A549 (cell line): ENCODE results near the gene XCL1. TPM values are rescaled to one million over a fixed set of nuclear protein-coding genes. Genes with fewer than 3 reads are reported as not detected.
A peak's percentile ranks its signal among the peaks of the same experiment; 100 is the strongest.
"Not testable (repeated sequence)": the region's sequence is repeated elsewhere in the genome, so short reads cannot be mapped to it uniquely, and the experiment has no call there.

ENCODE experiments used
- ATAC-seq, 2 experiments: fragments of 200-7000 bp in 1 of 2; fragments of >200 bp in 1 of 2; cut with Nextera tagmentation in 1 of 2; cut with Tn5 transposase in 1 of 2; 3 replicates each; pipeline versions ENCODE4 v1.8.0 to v1.9.1; 2018 to 2020; ENCODE audit warnings: mild to moderate bottlenecking in 1 of 2, moderate library complexity in 1 of 2
- CTCF ChIA-PET: fragments of 300-600 bp; sonication (Branson Sonifier 250); formaldehyde crosslinking; extraction: SDS; loops from one replicate; lab custom pipeline; 2021; ENCODE audit warnings: antibody characterized with exemption, inconsistent platforms; lab: Yijun Ruan, JAX
- POLR2A ChIA-PET: fragments of 350-600 bp; formaldehyde crosslinking; extraction: SDS; loops from one replicate; lab custom pipeline; 2021; ENCODE audit warnings: antibody characterized with exemption, inconsistent platforms; lab: Yijun Ruan, JAX
- DNase-seq, 2 experiments: peaks; one replicate each; pipeline versions ENCODE4 v3.0.0 to v3.0.0-alpha.2; 2011 to 2016; ENCODE audit warnings: low read depth in 1 of 2, low spot score in 1 of 2
- FAIRE-seq: peaks from 2 replicates; lab custom pipeline; 2011; peaks lifted over from hg19 to GRCh38; lab: Jason Lieb, UNC
- H3K27ac ChIP-seq, 2 experiments: fragments of >200 bp; sonication (Bioruptor Twin); formaldehyde crosslinking; 3 replicates each; pipeline ENCODE4 v1.5.1; 2016 to 2017
- H3K4me1 ChIP-seq: fragments of >200 bp; sonication (Bioruptor Twin); formaldehyde crosslinking; 3 replicates; pipeline ENCODE4 v1.6.1; 2016
- H3K4me2 ChIP-seq: fragments of >200 bp; sonication (Bioruptor Twin); formaldehyde crosslinking; 3 replicates; pipeline ENCODE4 v1.6.1; 2016
- H3K4me3 ChIP-seq: fragments of >200 bp; sonication (Bioruptor Twin); formaldehyde crosslinking; 3 replicates; pipeline ENCODE4 v1.5.1; 2016
- H3K9me3 ChIP-seq: fragments of >200 bp; sonication (Bioruptor Twin); formaldehyde crosslinking; 3 replicates; pipeline ENCODE4 v1.6.1; 2016
- CEBPB ChIP-seq, 2 experiments: fragments of >200 bp in 1 of 2; sonication (Bioruptor Twin) in 1 of 2; formaldehyde crosslinking in 1 of 2; IDR thresholded peaks; 2 replicates each; pipeline ENCODE4 v1.6.1; 2012 to 2016
- FOSB ChIP-seq: fragments of 250-450 bp; sonication (Bioruptor Pico); IDR thresholded peaks from 2 replicates; pipeline ENCODE4 v1.5.0; 2020; ENCODE audit warnings: mild to moderate bottlenecking, moderate library complexity
- KDM1A ChIP-seq: fragments of 200-600 bp; sonication (generic); IDR thresholded peaks from 2 replicates; pipeline ENCODE4 v1.6.1; 2016; ENCODE audit warnings: low read depth, mild to moderate bottlenecking
- MAFK ChIP-seq: fragments of 450-650 bp; IDR thresholded peaks from 2 replicates; pipeline ENCODE4 v1.6.1; 2014; ENCODE audit not compliant: partially characterized antibody
- MYC ChIP-seq: IDR thresholded peaks from 2 replicates; pipeline ENCODE4 v1.6.1; 2012; ENCODE audit warnings: mild to moderate bottlenecking, inconsistent platforms, low read length, improper control_type of control experiment, borderline replicate concordance
- NPAS2 ChIP-seq: fragments of 250-450 bp; sonication (Bioruptor Pico); IDR thresholded peaks from 2 replicates; pipeline ENCODE4 v1.8.0; 2022; ENCODE audit warnings: mild to moderate bottlenecking, moderate library complexity, borderline replicate concordance
- RNF2 ChIP-seq: fragments of 200-600 bp; sonication (generic); IDR thresholded peaks from 2 replicates; pipeline ENCODE4 v1.6.1; 2016; ENCODE audit warnings: low read depth, mild to moderate bottlenecking, antibody characterized with exemption, moderate library complexity, borderline replicate concordance
- WGBS: methylation state at CpG from one replicate; pipeline ENCODE4 v1.1.6; 2017; ENCODE audit errors: missing lambda C conversion rate; 5-methylcytosine and 5-hydroxymethylcytosine counted together
- polyA plus RNA-seq, 4 experiments: library from polyadenylated mRNA; depleted of rRNA in 3 of 4; stranded (reverse); fragments of >200 nt; fragmentation: RNase III in 1 of 4; extraction: RNeasy Plus Mini Kit Qiagen cat#74134 plus additional on column Dnase treatment in 1 of 4; gene quantifications; 2 replicates in 3 of 4; 3 replicates in 1 of 4; pipeline ENCODE4 v1.2.3, GENCODE V29; 2011 to 2017
- TF ChIP-seq, protein P1 (sequence below): fragments of >200 bp; sonication (Bioruptor Twin); formaldehyde crosslinking; IDR thresholded peaks from 3 replicates; pipeline ENCODE4 v1.6.1; 2016
- TF ChIP-seq, protein P2 (sequence below): fragments of >200 bp; sonication (Bioruptor Twin); formaldehyde crosslinking; IDR thresholded peaks from 2 replicates; pipeline ENCODE4 v1.6.1; 2016
- TF ChIP-seq, protein P3 (sequence below): fragments of 250-450 bp; sonication (Bioruptor Pico); IDR thresholded peaks from 2 replicates; pipeline ENCODE4 v1.5.0; 2021; ENCODE audit warnings: mild to moderate bottlenecking, moderate library complexity, borderline replicate concordance
- TF ChIP-seq, protein P4 (sequence below): IDR thresholded peaks from 2 replicates; pipeline ENCODE4 v1.6.1; 2012

The XCL1 gene
- polyA plus RNA-seq, 2 of the 4 experiments (the other 2 are of a cell fraction) = not detected

DNA sequence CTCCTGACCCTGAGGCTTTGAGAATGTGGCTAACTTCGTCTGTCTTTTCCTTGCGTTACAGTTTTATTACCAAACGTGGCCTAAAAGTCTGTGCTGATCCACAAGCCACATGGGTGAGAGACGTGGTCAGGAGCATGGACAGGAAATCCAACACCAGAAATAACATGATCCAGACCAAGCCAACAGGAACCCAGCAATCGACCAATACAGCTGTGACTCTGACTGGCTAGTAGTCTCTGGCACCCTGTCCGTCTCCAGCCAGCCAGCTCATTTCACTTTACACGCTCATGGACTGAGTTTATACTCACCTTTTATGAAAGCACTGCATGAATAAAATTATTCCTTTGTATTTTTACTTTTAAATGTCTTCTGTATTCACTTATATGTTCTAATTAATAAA, 4.6 kb downstream of the XCL1 start:
- DNase-seq, POLR2A ChIA-PET, H3K4me3 ChIP-seq, H3K27ac ChIP-seq, H3K4me2 ChIP-seq, H3K4me1 ChIP-seq, ATAC-seq, H3K9me3 ChIP-seq: not testable (repeated sequence)
- CTCF ChIA-PET = interaction anchor here (1.3 kb wide), 1 partner anchor 142 kb away, joined by 3 read pairs; no protein-coding TSS in a partner anchor
- peak; percentile 59 for FAIRE-seq
- 58% methylated on average over 7 of the region's 7 CpGs for WGBS

DNA sequence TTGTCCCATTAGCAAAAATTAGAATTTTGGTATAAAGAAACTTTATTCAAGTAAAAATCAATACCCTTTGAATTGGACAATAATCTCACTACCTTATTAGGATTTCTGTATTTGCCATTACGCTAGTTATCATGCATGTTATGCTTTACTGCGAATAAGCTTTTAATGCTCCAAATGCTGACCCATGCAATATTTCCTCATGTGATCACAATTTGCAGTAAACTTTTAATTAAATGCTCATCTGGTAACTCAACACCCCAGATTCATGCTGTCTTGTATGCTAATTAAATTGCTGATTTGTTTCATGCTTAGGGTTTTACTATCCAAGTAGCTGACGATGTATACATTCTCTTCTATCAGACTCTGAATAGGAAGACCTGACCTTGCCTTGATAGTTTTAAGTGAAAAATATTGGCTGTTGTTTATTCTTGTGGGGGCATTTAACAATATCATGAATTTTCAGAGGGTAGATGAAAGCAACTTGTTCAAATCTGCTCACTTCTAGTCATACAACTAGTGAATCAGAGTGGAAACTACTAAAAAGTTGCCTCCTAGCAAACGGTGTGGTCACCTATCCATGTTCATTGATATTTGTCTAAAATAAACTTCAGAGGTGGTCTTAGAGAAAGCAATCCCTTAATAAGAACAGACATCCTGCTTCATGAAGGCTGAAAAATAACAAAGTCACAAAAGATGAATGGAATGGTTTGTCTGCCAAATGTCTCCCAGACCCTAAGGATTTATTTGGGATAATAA, 5.6 kb downstream of the XCL1 start:
- Histone ChIP-seq H3K4me1 (no peaks in the 10 kb centered on the region), H3K4me3 (no peak overlapping the region), H3K27ac (no peak overlapping the region), H3K9me3 (no peaks in the 10 kb centered on the region), H3K4me2 (no peak overlapping the region)
- POLR2A ChIA-PET = no interaction called here
- ATAC-seq (no peak), DNase-seq (no peak), FAIRE-seq (no peak)
- 76% methylated on average over 4 of the region's 4 CpGs for WGBS
- CTCF ChIA-PET = interaction anchor here (1.1 kb wide), 1 partner anchor 766 kb away, joined by 4 read pairs; no protein-coding TSS in a partner anchor
- TF ChIP-seq MAFK (peak; percentile 63), MYC (no peak)
- TF ChIP-seq, protein P1, sequence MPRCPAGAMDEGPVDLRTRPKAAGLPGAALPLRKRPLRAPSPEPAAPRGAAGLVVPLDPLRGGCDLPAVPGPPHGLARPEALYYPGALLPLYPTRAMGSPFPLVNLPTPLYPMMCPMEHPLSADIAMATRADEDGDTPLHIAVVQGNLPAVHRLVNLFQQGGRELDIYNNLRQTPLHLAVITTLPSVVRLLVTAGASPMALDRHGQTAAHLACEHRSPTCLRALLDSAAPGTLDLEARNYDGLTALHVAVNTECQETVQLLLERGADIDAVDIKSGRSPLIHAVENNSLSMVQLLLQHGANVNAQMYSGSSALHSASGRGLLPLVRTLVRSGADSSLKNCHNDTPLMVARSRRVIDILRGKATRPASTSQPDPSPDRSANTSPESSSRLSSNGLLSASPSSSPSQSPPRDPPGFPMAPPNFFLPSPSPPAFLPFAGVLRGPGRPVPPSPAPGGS = no peak
- TF ChIP-seq, protein P2, sequence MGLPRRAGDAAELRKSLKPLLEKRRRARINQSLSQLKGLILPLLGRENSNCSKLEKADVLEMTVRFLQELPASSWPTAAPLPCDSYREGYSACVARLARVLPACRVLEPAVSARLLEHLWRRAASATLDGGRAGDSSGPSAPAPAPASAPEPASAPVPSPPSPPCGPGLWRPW = no peak

DNA sequence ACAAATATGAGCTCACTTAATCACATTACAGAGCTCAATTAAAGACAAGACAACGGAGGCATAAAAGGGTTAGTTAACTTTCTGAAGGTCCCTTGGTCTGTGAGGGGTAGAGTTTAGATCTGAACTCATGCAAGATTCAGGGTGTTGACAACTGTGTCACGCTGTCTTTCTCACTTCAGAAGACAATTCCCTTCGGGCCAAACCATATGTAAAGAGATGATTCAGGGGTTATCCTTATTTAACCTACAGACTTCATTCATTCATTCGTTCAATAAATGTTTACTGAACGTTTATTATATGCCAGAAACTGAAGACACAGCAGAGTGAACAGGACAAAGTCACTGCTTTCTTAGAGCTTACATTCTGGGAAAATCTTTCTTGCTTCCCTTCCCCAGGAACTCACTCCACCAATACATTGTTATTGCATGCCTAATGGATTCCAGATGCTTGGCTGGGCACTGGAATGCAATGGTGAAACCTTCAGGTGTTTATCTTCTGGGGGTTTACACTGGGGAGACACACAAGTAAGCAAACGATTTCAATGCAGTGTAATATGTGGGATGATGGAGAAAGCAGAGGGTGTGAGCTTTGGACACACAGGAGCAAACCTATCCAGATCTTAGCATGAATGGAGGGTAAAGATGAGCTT, 6.4 kb downstream of the XCL1 start:
- no peaks in the 10 kb centered on the region for H3K4me1 ChIP-seq
- no peak overlapping the region for H3K4me2 ChIP-seq
- ChIA-PET POLR2A (no interaction called here), CTCF (interaction anchor here (0.6 to 1.8 kb wide), 3 partner anchors 143 to 845 kb away, joined by 3 to 7 read pairs (median 4); partner anchors contain the start of gene CCDC181)
- no peaks in the 10 kb centered on the region for H3K9me3 ChIP-seq
- no peak for FAIRE-seq
- TF ChIP-seq, protein P1 = no peak
- no peak for TF ChIP-seq FOSB
- TF ChIP-seq, protein P3, sequence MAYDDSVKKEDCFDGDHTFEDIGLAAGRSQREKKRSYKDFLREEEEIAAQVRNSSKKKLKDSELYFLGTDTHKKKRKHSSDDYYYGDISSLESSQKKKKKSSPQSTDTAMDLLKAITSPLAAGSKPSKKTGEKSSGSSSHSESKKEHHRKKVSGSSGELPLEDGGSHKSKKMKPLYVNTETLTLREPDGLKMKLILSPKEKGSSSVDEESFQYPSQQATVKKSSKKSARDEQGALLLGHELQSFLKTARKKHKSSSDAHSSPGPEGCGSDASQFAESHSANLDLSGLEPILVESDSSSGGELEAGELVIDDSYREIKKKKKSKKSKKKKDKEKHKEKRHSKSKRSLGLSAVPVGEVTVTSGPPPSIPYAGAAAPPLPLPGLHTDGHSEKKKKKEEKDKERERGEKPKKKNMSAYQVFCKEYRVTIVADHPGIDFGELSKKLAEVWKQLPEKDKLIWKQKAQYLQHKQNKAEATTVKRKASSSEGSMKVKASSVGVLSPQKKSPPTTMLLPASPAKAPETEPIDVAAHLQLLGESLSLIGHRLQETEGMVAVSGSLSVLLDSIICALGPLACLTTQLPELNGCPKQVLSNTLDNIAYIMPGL = no peak
- no peak for TF ChIP-seq RNF2
- no peak for TF ChIP-seq KDM1A
- TF ChIP-seq NPAS2 (CRISPR knock-in tag) = no peak
- TF ChIP-seq, protein P2 = no peak
- TF ChIP-seq MAFK = no peak
- TF ChIP-seq, protein P4, sequence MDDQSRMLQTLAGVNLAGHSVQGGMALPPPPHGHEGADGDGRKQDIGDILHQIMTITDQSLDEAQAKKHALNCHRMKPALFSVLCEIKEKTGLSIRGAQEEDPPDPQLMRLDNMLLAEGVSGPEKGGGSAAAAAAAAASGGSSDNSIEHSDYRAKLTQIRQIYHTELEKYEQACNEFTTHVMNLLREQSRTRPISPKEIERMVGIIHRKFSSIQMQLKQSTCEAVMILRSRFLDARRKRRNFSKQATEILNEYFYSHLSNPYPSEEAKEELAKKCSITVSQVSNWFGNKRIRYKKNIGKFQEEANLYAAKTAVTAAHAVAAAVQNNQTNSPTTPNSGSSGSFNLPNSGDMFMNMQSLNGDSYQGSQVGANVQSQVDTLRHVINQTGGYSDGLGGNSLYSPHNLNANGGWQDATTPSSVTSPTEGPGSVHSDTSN = no peak
- no peak for TF ChIP-seq CEBPB (IDR thresholded peaks at IDR 0.05)
- H3K27ac ChIP-seq = no peak overlapping the region
- no peak for DNase-seq
- ATAC-seq = no peak
- H3K4me3 ChIP-seq = no peak overlapping the region
- 19% methylated on average over 6 of the region's 6 CpGs for WGBS
